Suppressor macrophage treated with lipopolysaccharide for 1 hour (primary cell): ENCODE results near the gene CLTB.
"Not testable (repeated sequence)": the region's sequence is repeated elsewhere in the genome, so short reads cannot be mapped to it uniquely, and the experiment has no call there.

Experiments
- DNase-seq, 3 donors: peaks; one replicate each; pipeline ENCODE4 v3.0.0-alpha.2; 2020 to 2022

The CLTB gene

GRCh38 chr5:176426876-176427275 lies 10.5 kb upstream of the CLTB start:
- peak in 1 of 3 donors; percentile 5 for DNase-seq

DNA sequence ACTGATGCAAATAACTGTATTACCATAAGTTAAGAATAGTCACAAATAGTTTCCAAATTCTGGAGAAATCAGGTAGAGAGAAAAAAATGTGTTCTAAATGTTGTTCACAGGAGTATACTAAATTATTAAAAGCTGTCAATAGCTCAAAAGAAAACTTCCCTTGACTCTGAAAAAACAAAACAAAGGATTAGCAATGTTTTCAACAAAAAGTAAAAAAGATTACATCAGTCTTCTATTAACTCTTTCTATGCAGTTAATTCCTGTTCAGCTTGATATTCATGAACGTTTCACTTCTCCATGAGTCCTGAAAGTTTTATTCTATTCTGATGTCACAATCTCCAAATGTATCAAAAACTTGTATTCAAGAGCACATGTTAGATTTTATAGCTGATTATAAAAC lies 9.5 kb upstream of the CLTB start:
- peak in 1 of 3 donors; percentile 4 for DNase-seq

- peak in 1 of 3 donors; percentile 14 for DNase-seq
Measured at GRCh38 chr5:176425138-176425537, 8.8 kb upstream of the CLTB start.

DNA sequence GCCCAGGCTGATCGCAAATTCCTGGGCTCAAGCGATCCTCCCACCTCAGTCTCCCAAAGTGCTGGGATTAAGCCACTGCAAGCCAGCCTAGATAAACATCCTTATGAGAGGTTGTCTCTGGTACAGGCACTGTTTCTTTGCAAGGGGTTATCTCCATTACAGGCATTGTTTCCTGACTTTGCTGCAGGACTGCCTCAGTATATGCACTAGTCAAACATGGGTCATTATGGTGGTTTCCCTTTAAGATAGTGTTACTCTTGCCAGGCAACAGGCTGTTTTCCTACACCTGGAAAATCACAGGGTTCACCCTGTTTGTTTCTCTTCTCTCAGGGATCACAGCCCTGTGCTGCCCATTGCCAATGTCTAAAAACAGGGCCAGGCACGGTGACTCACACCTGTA lies 7.8 kb upstream of the CLTB start:
- peak in 1 of 3 donors; percentile 2 for DNase-seq

DNA sequence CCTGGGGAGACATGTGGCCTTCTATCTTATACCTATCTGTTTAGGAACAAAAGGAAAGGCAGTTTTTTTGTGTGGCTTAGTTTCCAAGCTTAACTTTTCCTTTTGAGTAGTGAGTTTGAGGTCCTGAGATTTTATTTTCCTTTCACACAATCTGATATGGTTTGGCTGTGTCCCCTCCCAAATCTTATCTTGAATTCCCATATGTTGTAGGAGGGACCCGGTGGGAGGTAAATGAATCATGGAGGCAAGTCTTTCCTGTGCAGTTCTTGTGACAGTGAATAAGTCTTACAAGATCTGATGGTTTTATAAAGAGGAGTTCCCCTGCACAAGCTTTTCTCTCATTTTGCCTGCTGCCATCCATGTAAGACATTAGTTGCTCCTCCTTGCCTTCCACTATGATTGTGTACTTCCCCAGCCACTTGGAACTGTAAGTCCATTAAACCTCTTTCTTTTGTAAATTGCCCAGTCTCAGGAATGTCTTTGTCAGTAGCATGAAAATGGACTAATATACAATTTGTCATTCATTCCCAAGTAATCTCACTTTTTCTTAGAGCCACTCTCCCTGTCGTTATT lies 4.7 kb upstream of the CLTB start:
- peak; percentile 20 to 32 (median 25) for DNase-seq

GRCh38 chr5:176420086-176420485 lies 3.7 kb upstream of the CLTB start:
- DNase-seq: no peak

- DNase-seq: no peak
Measured at GRCh38 chr5:176418251-176418650, 1.9 kb upstream of the CLTB start.

DNA sequence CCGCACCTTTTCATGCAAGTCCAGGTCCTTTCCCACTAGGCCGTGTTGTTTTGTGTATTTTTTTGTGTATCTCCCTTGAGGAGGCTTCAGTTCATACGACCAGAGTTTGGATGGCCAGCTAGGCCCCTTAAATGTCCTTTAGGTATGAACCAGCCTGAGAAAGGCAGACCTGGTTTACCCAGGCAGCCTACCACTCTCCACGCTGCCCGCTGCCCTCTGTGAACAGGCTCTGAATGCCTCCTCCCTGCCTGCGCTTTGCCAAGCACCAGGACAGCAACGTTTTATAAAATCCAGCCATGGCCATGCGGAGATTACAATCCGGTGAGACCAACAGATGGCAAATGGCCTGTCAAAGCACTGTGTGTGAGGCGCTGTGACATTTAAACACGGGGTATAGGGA lies 626 bp upstream of the CLTB start:
- DNase-seq: no peak

DNA sequence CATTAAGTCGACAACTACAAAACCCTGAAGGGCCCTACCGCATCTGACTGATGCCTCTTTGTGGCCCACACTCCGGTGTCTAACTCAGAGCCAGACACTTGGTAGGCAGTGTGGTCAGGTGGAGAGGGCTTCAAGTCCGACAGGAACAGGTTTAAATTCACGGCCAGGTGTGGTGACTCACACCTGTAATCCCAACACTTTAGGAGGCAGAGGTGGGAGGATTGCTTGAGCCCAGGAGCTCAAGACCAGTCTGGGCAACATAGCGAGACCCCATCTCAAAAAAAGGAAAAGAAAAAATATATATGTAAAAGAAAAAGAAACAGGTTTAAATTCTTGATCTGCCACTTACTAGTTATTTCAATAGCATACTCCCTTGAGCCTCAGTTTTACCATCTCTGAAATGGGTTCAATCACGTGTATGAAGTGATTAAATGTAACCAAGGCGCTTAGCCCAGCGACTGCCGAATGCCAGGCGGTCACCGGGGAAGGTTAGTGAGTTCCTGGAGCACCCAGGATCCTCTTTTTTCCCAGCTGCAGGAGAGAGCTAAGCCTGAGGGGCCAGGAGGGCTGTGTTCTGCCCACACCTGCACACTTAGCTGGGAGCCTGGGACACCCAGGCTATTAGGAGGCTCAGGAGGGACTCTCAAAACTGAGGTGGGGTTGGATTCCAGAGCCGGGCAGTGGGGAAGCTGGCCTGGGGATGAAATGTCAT lies 943 bp downstream of the CLTB start:
- DNase-seq: peak in 2 of 3 donors; percentile 18 to 31

GRCh38 chr5:176414704-176415103 lies 1.6 kb downstream of the CLTB start:
- no peak for DNase-seq

DNA sequence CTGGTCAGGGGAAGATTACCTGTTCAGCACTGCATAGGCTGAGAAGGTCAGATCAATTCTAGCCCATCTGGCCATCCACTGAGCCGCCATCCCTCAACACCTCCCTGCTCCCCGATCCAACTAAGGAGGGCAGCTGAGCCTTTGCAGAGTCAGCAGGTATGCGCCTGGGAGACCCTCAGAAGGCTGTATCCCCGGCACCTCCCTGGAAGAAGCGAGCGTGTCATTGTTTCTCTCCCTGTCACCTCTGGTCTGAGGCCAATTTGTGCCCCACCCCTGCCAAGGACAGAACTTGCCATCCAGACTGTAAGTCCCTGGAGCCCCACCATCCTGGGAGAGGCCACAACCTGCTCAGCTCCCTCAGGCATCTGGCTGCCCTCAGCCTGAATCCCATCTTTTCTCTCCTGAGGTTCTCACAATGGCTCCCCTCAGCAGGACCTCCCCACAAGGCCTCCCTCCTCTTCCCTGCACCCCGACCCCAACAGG lies 2.6 kb downstream of the CLTB start:
- DNase-seq: no peak

GRCh38 chr5:176413255-176413565 lies 3.1 kb downstream of the CLTB start:
- no peak for DNase-seq

GRCh38 chr5:176412517-176413254 lies 3.7 kb downstream of the CLTB start:
- DNase-seq: no peak

DNA sequence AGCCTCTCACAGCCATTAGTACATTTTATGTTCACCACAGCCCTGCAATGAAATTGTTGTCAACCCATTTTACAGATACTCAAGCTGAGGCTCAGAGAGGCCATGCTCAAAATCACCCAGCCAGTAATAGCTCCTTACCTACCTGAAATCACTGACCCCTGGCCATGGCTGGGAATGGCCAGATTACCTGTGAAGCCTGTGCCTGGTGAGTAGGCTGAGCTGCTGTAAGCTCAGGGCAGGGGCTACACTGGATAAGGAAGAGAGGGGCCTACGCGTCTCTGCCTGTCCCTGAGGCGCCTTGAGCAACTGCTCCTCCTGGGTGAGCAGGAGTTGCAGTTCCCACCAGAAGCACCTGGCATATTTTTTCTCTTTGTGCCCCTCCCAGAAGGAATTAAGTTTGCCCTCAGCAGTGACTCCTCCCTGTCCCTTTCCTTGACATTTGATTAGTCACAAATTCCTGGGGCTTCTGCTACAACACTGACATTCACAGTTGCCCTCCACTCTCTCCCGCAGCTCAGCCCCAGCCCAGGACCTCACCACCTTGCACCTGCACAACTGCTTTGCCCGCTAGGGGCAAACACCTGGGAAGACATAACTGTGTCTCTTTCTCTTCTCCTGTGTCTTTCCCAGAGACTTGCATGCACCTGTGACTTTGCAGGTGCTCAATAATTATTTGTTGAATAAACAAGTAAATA lies 5.7 kb downstream of the CLTB start:
- DNase-seq: no peak

- no peak for DNase-seq
Measured at GRCh38 chr5:176409765-176410164, 6.6 kb downstream of the CLTB start.

DNA sequence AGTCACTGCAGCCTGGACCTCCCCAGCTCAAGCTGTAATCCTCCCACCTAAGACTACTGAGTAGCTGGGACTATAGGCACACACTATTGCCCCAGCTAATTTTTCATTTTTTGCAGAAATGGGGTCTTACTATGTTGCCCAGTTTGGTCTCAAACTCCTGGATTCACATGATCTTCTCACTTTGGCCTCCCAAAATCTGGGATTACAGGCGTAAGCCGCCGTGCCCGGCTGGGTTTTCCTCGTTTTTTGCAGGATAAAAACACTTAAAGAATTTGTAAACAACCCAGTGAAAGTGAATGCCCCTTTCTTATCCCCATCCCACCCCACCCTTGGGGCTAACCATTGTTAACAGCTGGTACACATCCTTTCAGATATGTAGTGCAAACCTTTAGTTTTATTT lies 7.7 kb downstream of the CLTB start:
- no peak for DNase-seq

- DNase-seq: not testable (repeated sequence)
Measured at GRCh38 chr5:176408252-176408573, 8.1 kb downstream of the CLTB start.

DNA sequence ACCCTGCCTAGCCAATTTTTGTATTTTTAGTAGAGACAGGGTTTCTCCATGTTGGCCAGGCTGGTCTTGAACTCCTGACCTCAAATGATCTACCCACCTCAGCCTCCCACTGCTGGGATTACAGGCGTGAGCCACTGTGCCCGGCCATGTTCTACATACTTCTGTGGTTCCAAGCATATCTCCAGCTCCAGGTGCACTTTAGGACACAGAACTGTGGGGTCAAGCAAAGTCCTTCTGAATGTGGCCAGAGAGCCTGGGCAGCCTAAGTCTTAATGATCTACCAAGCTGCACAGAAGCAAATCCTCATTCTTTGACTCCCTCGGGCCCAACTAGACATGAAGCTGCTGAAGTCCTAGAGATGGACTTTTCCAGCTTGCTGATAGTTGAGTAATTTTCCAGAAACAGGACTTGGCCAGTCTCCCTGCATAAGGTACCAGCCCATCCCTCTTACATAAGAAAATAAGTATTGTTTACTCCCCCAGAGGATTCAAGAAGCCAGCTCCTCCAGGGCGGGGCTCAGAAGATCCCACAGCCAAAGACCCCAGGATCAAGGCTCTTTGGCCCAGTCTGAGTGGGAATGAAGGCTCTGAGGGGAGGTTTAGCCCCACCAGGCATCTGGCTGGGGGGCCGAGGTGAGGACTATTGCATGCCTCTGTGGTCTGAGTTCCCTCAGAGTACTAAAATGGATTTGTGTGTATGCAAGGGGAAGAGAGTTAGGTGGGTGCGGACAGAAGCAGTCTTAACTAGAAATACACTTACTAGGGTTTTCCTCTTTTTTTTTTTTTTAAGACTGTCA lies 8.7 kb downstream of the CLTB start:
- no peak for DNase-seq

- DNase-seq: no peak
Measured at GRCh38 chr5:176406436-176407052, 9.8 kb downstream of the CLTB start.

GRCh38 chr5:176405656-176406435 lies 10.5 kb downstream of the CLTB start:
- DNase-seq: no peak
